Activated naive CD4-positive, alpha-beta T cell treated with anti-CD3 and anti-CD28 coated beads, Interleukin-2, amount 50 U/mL, for 24 hours (primary cell): Measurements from ENCODE around the gene SLC66A1.

Experiments used
- H3K27ac Mint-ChIP-seq: one replicate; pipeline ENCODE4 v1.8.0; 2021; ENCODE audit warnings: mild to moderate bottlenecking, mixed read lengths
- H3K27me3 Mint-ChIP-seq: one replicate; pipeline ENCODE4 v1.8.0; 2021; ENCODE audit warnings: mixed read lengths
- H3K36me3 Mint-ChIP-seq: one replicate; pipeline ENCODE4 v1.8.0; 2021; ENCODE audit warnings: mixed read lengths
- H3K4me1 Mint-ChIP-seq: one replicate; pipeline ENCODE4 v1.8.0; 2021; ENCODE audit warnings: mixed read lengths
- H3K4me3 Mint-ChIP-seq: one replicate; pipeline ENCODE4 v1.8.0; 2021; ENCODE audit warnings: mild to moderate bottlenecking, mixed read lengths
- H3K9me3 Mint-ChIP-seq: one replicate; pipeline ENCODE4 v1.8.0; 2021; ENCODE audit warnings: mixed read lengths

SLC66A1 gene

GRCh38 chr1:19370453-19371170 is 58.5 kb downstream of the SLC66A1 start:
- H3K4me3 Mint-ChIP-seq = no peak overlapping the region
- H3K27ac Mint-ChIP-seq = peak overlapping the region; percentile 51
- H3K9me3 Mint-ChIP-seq = no peaks in the 10 kb centered on the region
- H3K36me3 Mint-ChIP-seq = peaks cover 2% of the 10 kb centered on the region
- no peaks in the 10 kb centered on the region for H3K27me3 Mint-ChIP-seq
- H3K4me1 Mint-ChIP-seq = peaks cover 29% of the 10 kb centered on the region

GRCh38 chr1:19371226-19372135 is 59.4 kb downstream of the SLC66A1 start:
- Mint-ChIP-seq H3K4me3 (no peak overlapping the region), H3K9me3 (no peaks in the 10 kb centered on the region), H3K36me3 (peaks cover 2% of the 10 kb centered on the region), H3K4me1 (peaks cover 29% of the 10 kb centered on the region), H3K27me3 (no peaks in the 10 kb centered on the region), H3K27ac (no peak overlapping the region)

- Mint-ChIP-seq H3K27ac (no peak overlapping the region), H3K4me3 (no peak overlapping the region), H3K9me3 (no peaks in the 10 kb centered on the region), H3K27me3 (no peaks in the 10 kb centered on the region), H3K36me3 (peaks cover 2% of the 10 kb centered on the region), H3K4me1 (peaks cover 26% of the 10 kb centered on the region)
Measured at GRCh38 chr1:19372136-19372514, 60.0 kb downstream of the SLC66A1 start.

- Mint-ChIP-seq H3K27ac (no peak overlapping the region), H3K4me1 (peaks cover 23% of the 10 kb centered on the region), H3K4me3 (no peak overlapping the region), H3K27me3 (no peaks in the 10 kb centered on the region), H3K9me3 (no peaks in the 10 kb centered on the region), H3K36me3 (peaks cover 3% of the 10 kb centered on the region)
Measured at GRCh38 chr1:19372602-19373001, 60.5 kb downstream of the SLC66A1 start.

- Mint-ChIP-seq H3K27me3 (no peaks in the 10 kb centered on the region), H3K27ac (peak overlapping the region; percentile 23), H3K36me3 (peaks cover 7% of the 10 kb centered on the region), H3K9me3 (no peaks in the 10 kb centered on the region), H3K4me3 (no peak overlapping the region), H3K4me1 (peaks cover 28% of the 10 kb centered on the region)
Measured at GRCh38 chr1:19373211-19374082, 61.3 kb downstream of the SLC66A1 start.

- Mint-ChIP-seq H3K9me3 (no peaks in the 10 kb centered on the region), H3K27me3 (no peaks in the 10 kb centered on the region), H3K4me1 (peaks cover 24% of the 10 kb centered on the region), H3K4me3 (no peak overlapping the region), H3K27ac (peak overlapping the region; percentile 23), H3K36me3 (peaks cover 8% of the 10 kb centered on the region)
Measured at GRCh38 chr1:19374083-19374801, 62.1 kb downstream of the SLC66A1 start.

- Mint-ChIP-seq H3K27ac (no peak overlapping the region), H3K36me3 (peaks cover 12% of the 10 kb centered on the region), H3K9me3 (no peaks in the 10 kb centered on the region), H3K4me1 (peaks cover 27% of the 10 kb centered on the region), H3K4me3 (no peak overlapping the region), H3K27me3 (no peaks in the 10 kb centered on the region)
Measured at GRCh38 chr1:19374926-19375325, 62.8 kb downstream of the SLC66A1 start.

- H3K36me3 Mint-ChIP-seq = peaks cover 11% of the 10 kb centered on the region
- no peaks in the 10 kb centered on the region for H3K27me3 Mint-ChIP-seq
- no peak overlapping the region for H3K4me3 Mint-ChIP-seq
- peaks cover 18% of the 10 kb centered on the region for H3K4me1 Mint-ChIP-seq
- H3K27ac Mint-ChIP-seq = peak overlapping the region; percentile 26
- H3K9me3 Mint-ChIP-seq = no peaks in the 10 kb centered on the region
Measured at GRCh38 chr1:19375631-19376400, 63.7 kb downstream of the SLC66A1 start.

- no peaks in the 10 kb centered on the region for H3K27me3 Mint-ChIP-seq
- H3K27ac Mint-ChIP-seq = peak overlapping the region; percentile 46
- no peaks in the 10 kb centered on the region for H3K9me3 Mint-ChIP-seq
- H3K4me1 Mint-ChIP-seq = peaks cover 17% of the 10 kb centered on the region
- H3K4me3 Mint-ChIP-seq = no peak overlapping the region
- peaks cover 11% of the 10 kb centered on the region for H3K36me3 Mint-ChIP-seq
Measured at GRCh38 chr1:19376428-19377372, 64.6 kb downstream of the SLC66A1 start.

GRCh38 chr1:19377812-19378718 is 65.9 kb downstream of the SLC66A1 start:
- H3K9me3 Mint-ChIP-seq = no peaks in the 10 kb centered on the region
- no peaks in the 10 kb centered on the region for H3K27me3 Mint-ChIP-seq
- peaks cover 13% of the 10 kb centered on the region for H3K4me1 Mint-ChIP-seq
- peaks cover 11% of the 10 kb centered on the region for H3K36me3 Mint-ChIP-seq
- H3K4me3 Mint-ChIP-seq = no peak overlapping the region
- H3K27ac Mint-ChIP-seq = peak overlapping the region; percentile 89
